ENCODE data around the gene CC2D1A.

Gene CC2D1A

GRCh38 chr19:13937479-13938300 is 31.7 kb downstream of the CC2D1A start:
- DNase-seq (ENCODE audit: low spot score), result no peak

- DNase-seq (ENCODE audit: low spot score), result peak; percentile 73
Measured at GRCh38 chr19:13938301-13939064, 32.5 kb downstream of the CC2D1A start, which contains the start of gene PODNL1. Gene PODNL1, minus strand, starts transcription at chr19:13938417. Its CDS starts 236 bp downstream, at chr19:13938181.

GRCh38 chr19:13942023-13942684 is 36.2 kb downstream of the CC2D1A start:
- DNase-seq (ENCODE audit: low spot score), result no peak

- DNase-seq (ENCODE audit: low spot score), result no peak
Measured at GRCh38 chr19:13946414-13946813, 40.4 kb downstream of the CC2D1A start.

GRCh38 chr19:13951043-13951442 is 45.0 kb downstream of the CC2D1A start:
- no peak for DNase-seq (ENCODE audit: low spot score)

GRCh38 chr19:13951799-13952153 is 45.8 kb downstream of the CC2D1A start:
- DNase-seq (ENCODE audit: low spot score), result no peak

- DNase-seq (ENCODE audit: low spot score), result peak; percentile 99
Measured at GRCh38 chr19:13952154-13952930, 46.3 kb downstream of the CC2D1A start, which contains the start of gene DCAF15. Gene DCAF15, plus strand, starts transcription at chr19:13952509. Its CDS starts 4 bp downstream, at chr19:13952513.

GRCh38 chr19:13952931-13953531 is 47.0 kb downstream of the CC2D1A start:
- DNase-seq (ENCODE audit: low spot score), result no peak

GRCh38 chr19:13954185-13954584 is 48.2 kb downstream of the CC2D1A start:
- DNase-seq (ENCODE audit: low spot score), result no peak

- DNase-seq (ENCODE audit: low spot score), result no peak
Measured at GRCh38 chr19:13955662-13956364, 49.8 kb downstream of the CC2D1A start.

GRCh38 chr19:13956365-13956744 is 50.4 kb downstream of the CC2D1A start:
- DNase-seq (ENCODE audit: low spot score), result no peak

GRCh38 chr19:13957051-13957450 is 51.0 kb downstream of the CC2D1A start:
- no peak for DNase-seq (ENCODE audit: low spot score)

GRCh38 chr19:13958043-13958442 is 52.0 kb downstream of the CC2D1A start:
- no peak for DNase-seq (ENCODE audit: low spot score)

GRCh38 chr19:13959141-13959961 is 53.4 kb downstream of the CC2D1A start:
- DNase-seq (ENCODE audit: low spot score), result no peak

GRCh38 chr19:13959962-13960862 is 54.2 kb downstream of the CC2D1A start:
- no peak for DNase-seq (ENCODE audit: low spot score)

GRCh38 chr19:13960863-13961784 is 55.1 kb downstream of the CC2D1A start:
- no peak for DNase-seq (ENCODE audit: low spot score)

GRCh38 chr19:13961826-13962698 is 56.1 kb downstream of the CC2D1A start:
- no peak for DNase-seq (ENCODE audit: low spot score)
